CD4-positive, alpha-beta T cell (primary cell): ENCODE data around the gene TPBG. TPM values are rescaled to one million over a fixed set of nuclear protein-coding genes. Genes with fewer than 3 reads are reported as not detected.

ENCODE experiments used
- ATAC-seq: fragments of 200-7000 bp; cut with Tn5 transposase; one replicate; pipeline ENCODE4 v1.10.0; 2022; ENCODE audit warnings: mild to moderate bottlenecking; ENCODE audit not compliant: poor library complexity
- CTCF ChIA-PET: fragments of 350-600 bp; sonication (Branson Sonifier 250); formaldehyde crosslinking; loops from one replicate; lab custom pipeline; 2021; ENCODE audit warnings: antibody characterized with exemption, inconsistent platforms; lab: Charles Lee
- POLR2A ChIA-PET: fragments of 350-600 bp; sonication (Branson Sonifier 250); formaldehyde crosslinking; loops from one replicate; lab custom pipeline; 2021; ENCODE audit warnings: antibody characterized with exemption, inconsistent platforms; lab: Charles Lee
- DNase-seq, 14 experiments: peaks; one replicate each; pipeline ENCODE4 v3.0.0-alpha.2; 2013 to 2020; ENCODE audit warnings: mixed read lengths in 2 of 14
- H3K27ac ChIP-seq, 2 donors: one replicate each; pipeline versions ENCODE4 v1.5.1 to v1.7.0; 2013; ENCODE audit warnings: low read length in 2 of 2, low read depth in 1 of 2, mild to moderate bottlenecking in 1 of 2
- H3K27me3 ChIP-seq, 2 experiments: 1 replicate in 1 of 2; 2 replicates in 1 of 2; pipeline versions ENCODE4 v1.6.1 to v1.7.0; 2013; ENCODE audit warnings: low read length in 2 of 2, control low read depth in 1 of 2, mild to moderate bottlenecking in 1 of 2, moderate library complexity in 1 of 2; ENCODE audit not compliant: insufficient read depth in 2 of 2, control insufficient read depth in 1 of 2
- H3K36me3 ChIP-seq: one replicate; pipeline ENCODE4 v1.6.1; 2013; ENCODE audit warnings: low read length, control low read depth; ENCODE audit not compliant: insufficient read depth
- H3K4me1 ChIP-seq: one replicate; pipeline ENCODE4 v1.6.1; 2013; ENCODE audit warnings: low read length, control low read depth; ENCODE audit not compliant: insufficient read depth
- H3K4me3 ChIP-seq: one replicate; pipeline ENCODE4 v1.5.1; 2013; ENCODE audit warnings: mild to moderate bottlenecking, low read length, moderate library complexity
- H3K9me3 ChIP-seq, 2 experiments: 1 replicate in 1 of 2; 2 replicates in 1 of 2; pipeline versions ENCODE4 v1.6.1 to v1.7.0; 2013; ENCODE audit warnings: low read length in 2 of 2, mild to moderate bottlenecking in 2 of 2, control low read depth in 1 of 2, moderate library complexity in 1 of 2; ENCODE audit not compliant: control insufficient read depth in 1 of 2, insufficient read depth in 1 of 2
- H3K27ac Mint-ChIP-seq: one replicate; pipeline ENCODE4 v1.8.0; 2020; ENCODE audit warnings: mixed read lengths
- H3K27me3 Mint-ChIP-seq: one replicate; pipeline ENCODE4 v1.8.0; 2021; ENCODE audit warnings: mixed read lengths
- H3K36me3 Mint-ChIP-seq: one replicate; pipeline ENCODE4 v1.8.0; 2021; ENCODE audit warnings: low read depth, mixed read lengths
- H3K4me1 Mint-ChIP-seq: one replicate; pipeline ENCODE4 v1.8.0; 2021; ENCODE audit warnings: low read depth, mixed read lengths
- H3K4me3 Mint-ChIP-seq: one replicate; pipeline ENCODE4 v1.8.0; 2020; ENCODE audit warnings: mild to moderate bottlenecking, mixed read lengths
- H3K9me3 Mint-ChIP-seq: one replicate; pipeline ENCODE4 v1.8.0; 2020; ENCODE audit warnings: mixed read lengths
- CTCF ChIP-seq: fragments of 200-600 bp; IDR thresholded peaks from one replicate; pipeline ENCODE4 v1.8.0; 2022; ENCODE audit warnings: antibody characterized with exemption, mild to moderate bottlenecking
- intact Hi-C, 2 experiments: fragments of 100-400 bp; cut with DNase I in 1 of 2; cut with micrococcal nuclease in 1 of 2; formaldehyde crosslinking; loops; one replicate each; pipeline versions ENCODE4 v1.15.1 to v1.9.0; 2023 to 2025; cut with DNase I, micrococcal nuclease
- polyA plus RNA-seq, 2 donors: library from polyadenylated mRNA; unstranded; fragments of 120-200 nt; gene quantifications; one replicate each; pipeline ENCODE4 v1.2.1, GENCODE V29; 2013
- total RNA-seq, 174 experiments: library from RNA in 2 of 174; stranded (reverse) in 2 of 174; gene quantifications; one replicate each; pipeline ENCODE4 v1.2.3 and lab custom pipeline; 2021 to 2026

Gene TPBG
- total RNA-seq (under 1 TPM; 0.36 to 0.56 TPM), total RNA-seq (lab: John Stamatoyannopoulos, UW) (0 to 2.4 (median 0.49) reads per million in 172 experiments)
- 0.80 TPM for polyA plus RNA-seq (2013, experiment 1 of 2)
- 1.7 TPM for polyA plus RNA-seq (2013, experiment 2 of 2)

- H3K4me1 ChIP-seq: peaks cover 29% of the 10 kb centered on the region
- H3K36me3 ChIP-seq: no peaks in the 10 kb centered on the region
- ATAC-seq: peak; percentile 44
- no peak within 1 kb of the TSS for H3K27ac ChIP-seq
- peaks cover 0 to 11% of the 10 kb centered on the region in 2 experiments for H3K9me3 ChIP-seq
- H3K4me3 ChIP-seq: peak within 1 kb of the TSS; percentile 57
- Mint-ChIP-seq H3K27me3 (peaks cover 63% of the 10 kb centered on the region), H3K4me3 (peak within 1 kb of the TSS; percentile 83), H3K36me3 (no peaks in the 10 kb centered on the region), H3K9me3 (no peaks in the 10 kb centered on the region), H3K27ac (no peak within 1 kb of the TSS), H3K4me1 (peaks cover 26% of the 10 kb centered on the region)
- TF ChIP-seq CTCF: no peak
- H3K27me3 ChIP-seq: peaks cover 30 to 67% of the 10 kb centered on the region in 2 experiments
- peak in 4 of 14 experiments; percentile 2 to 50 (median 22) for DNase-seq
- CTCF ChIA-PET: no interaction called here
- intact Hi-C loops: no loop called here
- POLR2A ChIA-PET: no interaction called here
Observed at GRCh38 chr6:82363428-82364086, at the start of gene TPBG. Gene TPBG, plus strand, starts transcription at chr6:82363817. Its CDS starts 1,145 bp downstream, at chr6:82364962.

GRCh38 chr6:82322386-82322785 lies 41.2 kb upstream of the TPBG start:
- H3K27ac ChIP-seq: no peak overlapping the region
- POLR2A ChIA-PET: no interaction called here
- no peaks in the 10 kb centered on the region for H3K9me3 Mint-ChIP-seq

GRCh38 chr6:82329766-82330165 lies 33.9 kb upstream of the TPBG start:
- H3K9me3 Mint-ChIP-seq: no peaks in the 10 kb centered on the region
- H3K4me1 ChIP-seq: no peaks in the 10 kb centered on the region
- no peak for ATAC-seq
- H3K4me3 ChIP-seq: no peak overlapping the region
- H3K27me3 Mint-ChIP-seq: peaks cover 33% of the 10 kb centered on the region
- no peak overlapping the region for H3K27ac ChIP-seq
- ChIA-PET CTCF (no interaction called here), POLR2A (no interaction called here)
- intact Hi-C loops: no loop called here
- no peaks in the 10 kb centered on the region for H3K9me3 ChIP-seq
- no peaks in the 10 kb centered on the region for H3K27me3 ChIP-seq
- no peak for TF ChIP-seq CTCF
- no peak overlapping the region for H3K4me3 Mint-ChIP-seq
- no peak overlapping the region for H3K27ac Mint-ChIP-seq
- no peaks in the 10 kb centered on the region for H3K4me1 Mint-ChIP-seq
- H3K36me3 Mint-ChIP-seq: no peaks in the 10 kb centered on the region
- DNase-seq: no peak
- no peaks in the 10 kb centered on the region for H3K36me3 ChIP-seq

More at GRCh38 chr6:82322386-82322785, 41.2 kb upstream of the TPBG start:
- ATAC-seq: no peak
- H3K36me3 Mint-ChIP-seq: no peaks in the 10 kb centered on the region
- Histone ChIP-seq H3K36me3 (no peaks in the 10 kb centered on the region), H3K4me3 (no peak overlapping the region), H3K27me3 (no peaks in the 10 kb centered on the region), H3K9me3 (no peaks in the 10 kb centered on the region), H3K4me1 (no peaks in the 10 kb centered on the region)
- peaks cover 4% of the 10 kb centered on the region for H3K27me3 Mint-ChIP-seq
- intact Hi-C loops: no loop called here
- H3K4me1 Mint-ChIP-seq: no peaks in the 10 kb centered on the region
- H3K4me3 Mint-ChIP-seq: no peak overlapping the region
- CTCF ChIA-PET: interaction anchor here (0.9 kb wide), 1 partner anchor 50 kb away, joined by 3 read pairs; no protein-coding TSS in a partner anchor
- no peak overlapping the region for H3K27ac Mint-ChIP-seq
- DNase-seq: no peak
- TF ChIP-seq CTCF: no peak
